SU-DHL-6 (cell line): ENCODE data around the gene PHKB.

Experiments used
- EZH2phosphoT487 ChIP-seq: fragments of 200-600 bp; sonication (generic), shearing (Covaris generic); conservative IDR thresholded peaks from 2 replicates; pipeline ENCODE4 v1.6.1; 2018; ENCODE audit warnings: mild to moderate bottlenecking, antibody characterized with exemption, low read length, moderate library complexity, mixed read lengths
- TF ChIP-seq, protein P1 (sequence below): fragments of 200-600 bp; sonication (generic); IDR thresholded peaks from one replicate; pipeline ENCODE4 v1.5.1; 2017; ENCODE audit warnings: antibody characterized with exemption, mild to moderate bottlenecking, low read length, moderate library complexity; ENCODE audit not compliant: insufficient read depth, poor library complexity, severe bottlenecking

DNA sequence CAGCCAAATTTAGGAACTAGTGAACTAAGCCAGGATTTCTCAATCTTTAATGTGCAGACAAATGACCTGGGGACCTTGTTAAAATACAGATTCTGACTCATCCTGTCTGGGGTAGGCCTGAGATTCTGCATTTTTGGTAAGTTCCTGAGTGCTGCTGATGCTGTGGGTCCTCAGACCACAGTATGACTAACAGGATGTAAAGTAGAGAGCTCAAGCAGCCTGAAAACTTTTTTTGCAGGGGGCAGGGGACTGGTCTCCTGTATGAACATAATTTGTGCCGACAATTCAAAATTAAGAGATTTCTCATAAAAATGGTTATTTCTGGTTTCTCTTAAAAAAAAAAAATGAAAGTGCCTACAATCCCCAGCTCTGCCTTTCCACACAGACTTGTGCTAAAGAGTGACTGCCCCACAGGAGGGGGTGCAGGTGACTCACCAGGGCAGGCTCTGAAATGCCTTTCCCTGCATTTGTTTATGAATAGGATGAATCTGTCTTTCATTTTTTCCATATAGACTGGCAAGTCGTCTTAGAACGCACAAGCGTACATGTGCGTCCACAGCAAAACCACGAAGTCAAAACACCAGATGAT, 271.5 kb downstream of the PHKB start:
- TF ChIP-seq, protein P1, sequence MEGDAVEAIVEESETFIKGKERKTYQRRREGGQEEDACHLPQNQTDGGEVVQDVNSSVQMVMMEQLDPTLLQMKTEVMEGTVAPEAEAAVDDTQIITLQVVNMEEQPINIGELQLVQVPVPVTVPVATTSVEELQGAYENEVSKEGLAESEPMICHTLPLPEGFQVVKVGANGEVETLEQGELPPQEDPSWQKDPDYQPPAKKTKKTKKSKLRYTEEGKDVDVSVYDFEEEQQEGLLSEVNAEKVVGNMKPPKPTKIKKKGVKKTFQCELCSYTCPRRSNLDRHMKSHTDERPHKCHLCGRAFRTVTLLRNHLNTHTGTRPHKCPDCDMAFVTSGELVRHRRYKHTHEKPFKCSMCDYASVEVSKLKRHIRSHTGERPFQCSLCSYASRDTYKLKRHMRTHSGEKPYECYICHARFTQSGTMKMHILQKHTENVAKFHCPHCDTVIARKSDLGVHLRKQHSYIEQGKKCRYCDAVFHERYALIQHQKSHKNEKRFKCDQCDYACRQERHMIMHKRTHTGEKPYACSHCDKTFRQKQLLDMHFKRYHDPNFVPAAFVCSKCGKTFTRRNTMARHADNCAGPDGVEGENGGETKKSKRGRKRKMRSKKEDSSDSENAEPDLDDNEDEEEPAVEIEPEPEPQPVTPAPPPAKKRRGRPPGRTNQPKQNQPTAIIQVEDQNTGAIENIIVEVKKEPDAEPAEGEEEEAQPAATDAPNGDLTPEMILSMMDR: no peak
- TF ChIP-seq EZH2phosphoT487: no peak
